WTC11 (cell line): ENCODE results near the gene GSG1L.

Source experiments
- ATF3 ChIP-seq: sonication (generic); formaldehyde crosslinking; conservative IDR thresholded peaks from 2 replicates; pipeline ENCODE4 v1.8.1; 2022; ENCODE audit warnings: mild to moderate bottlenecking, missing genetic modification reagents
- CTCF ChIP-seq: fragments of 200-600 bp; IDR thresholded peaks from 2 replicates; pipeline ENCODE4 v1.8.0; 2022; ENCODE audit warnings: antibody characterized with exemption
- ELF4 ChIP-seq: sonication (generic); formaldehyde crosslinking; IDR thresholded peaks from 2 replicates; pipeline ENCODE4 v1.8.1; 2022; ENCODE audit warnings: low read depth, mild to moderate bottlenecking, moderate library complexity, missing genetic modification reagents
- ERG ChIP-seq: fragments of 250-450 bp; sonication (Bioruptor Pico); IDR thresholded peaks from 2 replicates; pipeline ENCODE4 v1.8.0; 2021; ENCODE audit warnings: mild to moderate bottlenecking
- ESRRA ChIP-seq: sonication (generic); formaldehyde crosslinking; IDR thresholded peaks from 2 replicates; pipeline ENCODE4 v1.8.1; 2022; ENCODE audit warnings: mild to moderate bottlenecking, missing genetic modification reagents, borderline replicate concordance
- ETV6 ChIP-seq: sonication (generic); formaldehyde crosslinking; IDR thresholded peaks from 2 replicates; pipeline ENCODE4 v1.8.1; 2022; ENCODE audit warnings: mild to moderate bottlenecking, missing genetic modification reagents
- MAX ChIP-seq: sonication (generic); formaldehyde crosslinking; IDR thresholded peaks from 2 replicates; pipeline ENCODE4 v1.8.0; 2022; ENCODE audit warnings: mild to moderate bottlenecking, missing genetic modification reagents
- PREB ChIP-seq: sonication (generic); formaldehyde crosslinking; IDR thresholded peaks from 2 replicates; pipeline ENCODE4 v1.8.1; 2022; ENCODE audit warnings: mild to moderate bottlenecking, missing genetic modification reagents, moderate library complexity, borderline replicate concordance
- SMAD4 ChIP-seq: sonication (generic); formaldehyde crosslinking; IDR thresholded peaks from 2 replicates; pipeline ENCODE4 v1.8.0; 2022; ENCODE audit warnings: mild to moderate bottlenecking, missing genetic modification reagents
- ZBTB43 ChIP-seq: sonication (generic); formaldehyde crosslinking; IDR thresholded peaks from 2 replicates; pipeline ENCODE4 v1.8.1; 2023; ENCODE audit warnings: mild to moderate bottlenecking, missing genetic modification reagents
- TF ChIP-seq, protein P1 (sequence below): sonication (generic); formaldehyde crosslinking; IDR thresholded peaks from 2 replicates; pipeline ENCODE4 v1.8.1; 2023; ENCODE audit warnings: mild to moderate bottlenecking, missing genetic modification reagents, moderate library complexity

- no peak for TF ChIP-seq ETV6 (CRISPR knock-in tag)
- no peak for TF ChIP-seq MAX
- TF ChIP-seq ESRRA (CRISPR knock-in tag), result no peak
- no peak for TF ChIP-seq ELF4 (CRISPR knock-in tag)
- TF ChIP-seq, protein P1, sequence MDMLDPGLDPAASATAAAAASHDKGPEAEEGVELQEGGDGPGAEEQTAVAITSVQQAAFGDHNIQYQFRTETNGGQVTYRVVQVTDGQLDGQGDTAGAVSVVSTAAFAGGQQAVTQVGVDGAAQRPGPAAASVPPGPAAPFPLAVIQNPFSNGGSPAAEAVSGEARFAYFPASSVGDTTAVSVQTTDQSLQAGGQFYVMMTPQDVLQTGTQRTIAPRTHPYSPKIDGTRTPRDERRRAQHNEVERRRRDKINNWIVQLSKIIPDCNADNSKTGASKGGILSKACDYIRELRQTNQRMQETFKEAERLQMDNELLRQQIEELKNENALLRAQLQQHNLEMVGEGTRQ (CRISPR knock-in tag), result no peak
- TF ChIP-seq ATF3, result no peak
- TF ChIP-seq ERG (CRISPR knock-in tag), result no peak
- no peak for TF ChIP-seq CTCF
- no peak for TF ChIP-seq PREB (CRISPR knock-in tag)
- no peak for TF ChIP-seq SMAD4 (CRISPR knock-in tag)
- no peak for TF ChIP-seq ZBTB43 (CRISPR knock-in tag)
Measured at GRCh38 chr16:28011971-28012445, 51.5 kb downstream of the GSG1L start.
